Measurements from ENCODE around the gene CRTC1. TPM values are rescaled to one million over a fixed set of nuclear protein-coding genes. Genes with fewer than 3 reads are reported as not detected.

The CRTC1 gene
- total RNA-seq, 1 experiment from 2014 or later: 19.0 TPM

GRCh38 chr19:18657590-18658365 lies 25.7 kb upstream of the CRTC1 start:
- DNase-seq: peak; percentile 52
- Histone ChIP-seq H3K27me3 (ENCODE audit: insufficient read depth, low read length) (no peaks in the 10 kb centered on the region), H3K4me1 (ENCODE audit: insufficient read depth, low read length) (no peaks in the 10 kb centered on the region), H3K79me2 (ENCODE audit: insufficient read depth, low read length) (no peaks in the 10 kb centered on the region), H4K5ac (ENCODE audit: insufficient read length, low read depth, low read length) (no peak overlapping the region), H4K91ac (ENCODE audit: insufficient read length, low read depth, low read length) (no peak overlapping the region), H3K18ac (ENCODE audit: insufficient read length, low read depth, low read length) (peak overlapping the region; percentile 2), H2BK5ac (ENCODE audit: insufficient read length, low read length) (no peak overlapping the region), H2BK12ac (ENCODE audit: insufficient read length, low read depth, low read length) (no peak overlapping the region), H4K8ac (replicated peaks; ENCODE audit: insufficient read length, low read depth, low read length) (no peak overlapping the region), H3K9me3 (ENCODE audit: control insufficient read depth, low read depth, low read length) (no peaks in the 10 kb centered on the region), H3K27ac (ENCODE audit: insufficient read length, low read depth, low read length) (no peak overlapping the region), H3K9ac (ENCODE audit: extremely low read depth, insufficient read length, low read length) (no peak overlapping the region), H3K4me2 (ENCODE audit: insufficient read depth, insufficient read length, low read length) (no peak overlapping the region), H2BK120ac (ENCODE audit: low read depth, low read length, poor library complexity, severe bottlenecking) (no peak overlapping the region), H3K23ac (ENCODE audit: insufficient read length, low read depth, low read length) (no peak overlapping the region), H3T11ph (ENCODE audit: low read length) (no peak overlapping the region), H2AFZ (ENCODE audit: low read length) (no peak overlapping the region), H3K56ac (ENCODE audit: insufficient read length, low read depth, low read length) (no peak overlapping the region), H4K20me1 (ENCODE audit: control insufficient read depth, insufficient read depth, insufficient read length) (no peaks in the 10 kb centered on the region), H2AK5ac (ENCODE audit: insufficient read length, low read length) (no peak overlapping the region), H2BK15ac (ENCODE audit: low read depth, low read length) (no peak overlapping the region), H3K79me1 (ENCODE audit: insufficient read depth, low read depth, low read length, poor library complexity, severe bottlenecking) (no peaks in the 10 kb centered on the region), H3K23me2 (ENCODE audit: insufficient read length, low read depth, low read length, poor library complexity, severe bottlenecking) (no peaks in the 10 kb centered on the region), H3K14ac (ENCODE audit: insufficient read depth, low read length) (0 out of 2 replicates have a peak overlapping the region, but pooled peaks have one; percentile 21), H3K4ac (ENCODE audit: low read depth, low read length) (no peak overlapping the region), H2BK20ac (ENCODE audit: low read depth, low read length, poor library complexity, severe bottlenecking) (no peak overlapping the region)
- peaks cover 1% of the 10 kb centered on the region for H3K27me3 Mint-ChIP-seq (ENCODE audit: low read depth)
- H3K4me3 Mint-ChIP-seq: no peak overlapping the region; a peak in 1 of 5 replicates
- H3K9me3 Mint-ChIP-seq: no peaks in the 10 kb centered on the region; a peak in 1 of 5 replicates
- no peak for TF ChIP-seq CTCF (conservative IDR thresholded peaks at IDR 0.05)
- no CpG with 5 or more reads among the region's 20 CpGs for WGBS (ENCODE audit: extremely low coverage, insufficient read length, low lambda C conversion rate)
- H3K27ac Mint-ChIP-seq: no peak overlapping the region; a peak in 1 of 7 replicates
- peaks cover 0 to 4% (median 2%) of the 10 kb centered on the region in 3 experiments; a peak in 2 of 7 replicates for H3K36me3 Mint-ChIP-seq (ENCODE audit: insufficient read depth in 1 of 3, low read depth in 3 of 3)
- peaks cover 19 to 24% of the 10 kb centered on the region in 2 experiments for H3K4me1 Mint-ChIP-seq

All from H9 (cell line).